Measurements from ENCODE around the gene ICAM4. TPM values are rescaled to one million over a fixed set of nuclear protein-coding genes. Genes with fewer than 3 reads are reported as not detected.
A peak's percentile ranks its signal among the peaks of the same experiment; 100 is the strongest.
"Not testable (repeated sequence)": the region's sequence is repeated elsewhere in the genome, so short reads cannot be mapped to it uniquely, and the experiment has no call there.

Gene ICAM4
- polyA plus RNA-seq, 4 donors, result 0.54 to 2.1 (median 0.58) TPM; not detected in 1

DNA sequence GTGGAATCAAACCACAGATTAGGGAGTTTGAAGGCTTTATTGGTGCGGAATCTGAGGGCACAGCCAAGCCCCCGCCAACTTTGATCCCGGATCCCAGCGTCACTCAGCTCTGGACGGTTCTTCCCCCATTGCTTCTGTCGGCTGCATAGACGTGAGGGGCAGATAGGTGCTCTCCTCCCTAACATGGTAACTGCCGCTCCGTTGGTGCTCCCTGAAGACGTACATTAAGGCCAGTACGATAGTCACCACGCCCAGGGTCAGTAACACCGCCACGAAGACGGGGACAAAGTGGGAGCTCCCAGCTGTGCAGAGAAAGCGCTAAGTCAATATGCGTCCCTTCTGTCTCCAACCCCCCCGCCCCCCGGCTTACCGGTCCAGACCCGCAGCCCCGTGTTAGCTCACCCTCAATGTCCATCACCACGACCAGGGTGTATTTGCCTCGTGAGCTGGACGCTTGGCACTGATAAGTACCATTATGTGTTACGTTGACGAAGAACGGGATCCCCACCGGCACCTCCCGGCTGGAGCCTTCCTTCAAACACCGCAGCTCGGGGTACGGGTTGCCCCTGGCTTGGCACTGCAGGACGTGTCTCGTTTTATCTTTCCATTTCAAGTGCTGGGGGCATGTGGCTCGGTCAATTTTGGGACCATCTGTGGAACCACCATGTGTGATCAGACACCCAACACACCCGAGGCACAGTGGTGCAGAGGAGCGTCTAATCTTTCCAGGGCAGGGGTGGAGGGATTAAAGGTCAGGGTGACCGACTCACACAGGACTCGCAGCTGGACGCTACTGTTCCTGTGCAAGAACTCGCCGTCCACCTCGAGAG is 47.2 kb downstream of the ICAM4 start:
- H3K36me3 ChIP-seq (ENCODE audit: control insufficient read depth in 3 of 3, insufficient read depth in 2 of 3, low read depth in 1 of 3, low read length in 3 of 3), result peaks cover 6 to 24% (median 10%) of the 10 kb centered on the region in 3 donors
- peak; percentile 60 to 66 for DNase-seq
- H3K27ac ChIP-seq (ENCODE audit: low read depth in 1 of 3, low read length in 2 of 3), result peak overlapping the region; percentile 73 to 94 (median 85)
- WGBS, 3 donors, result 11 to 22% (median 19%) methylated on average over 44 of the region's 44 CpGs
- H3K27me3 ChIP-seq (ENCODE audit: control insufficient read depth in 3 of 3, insufficient read depth in 3 of 3, low read length in 3 of 3), result no peaks in the 10 kb centered on the region
- no peak for FAIRE-seq
- H3K4me1 ChIP-seq (ENCODE audit: control insufficient read depth in 3 of 3, insufficient read depth in 2 of 3, low read depth in 1 of 3, low read length in 2 of 3), result peaks cover 0 to 13% (median 0%) of the 10 kb centered on the region in 3 donors
- H3K4me3 ChIP-seq (ENCODE audit: low read depth in 1 of 3, low read length in 3 of 3), result peak overlapping the region; percentile 7 to 90 (median 85)
- H3K9me3 ChIP-seq (ENCODE audit: control insufficient read depth in 2 of 2, insufficient read depth in 1 of 2, low read depth in 1 of 2, low read length in 1 of 2), result no peaks in the 10 kb centered on the region

DNA sequence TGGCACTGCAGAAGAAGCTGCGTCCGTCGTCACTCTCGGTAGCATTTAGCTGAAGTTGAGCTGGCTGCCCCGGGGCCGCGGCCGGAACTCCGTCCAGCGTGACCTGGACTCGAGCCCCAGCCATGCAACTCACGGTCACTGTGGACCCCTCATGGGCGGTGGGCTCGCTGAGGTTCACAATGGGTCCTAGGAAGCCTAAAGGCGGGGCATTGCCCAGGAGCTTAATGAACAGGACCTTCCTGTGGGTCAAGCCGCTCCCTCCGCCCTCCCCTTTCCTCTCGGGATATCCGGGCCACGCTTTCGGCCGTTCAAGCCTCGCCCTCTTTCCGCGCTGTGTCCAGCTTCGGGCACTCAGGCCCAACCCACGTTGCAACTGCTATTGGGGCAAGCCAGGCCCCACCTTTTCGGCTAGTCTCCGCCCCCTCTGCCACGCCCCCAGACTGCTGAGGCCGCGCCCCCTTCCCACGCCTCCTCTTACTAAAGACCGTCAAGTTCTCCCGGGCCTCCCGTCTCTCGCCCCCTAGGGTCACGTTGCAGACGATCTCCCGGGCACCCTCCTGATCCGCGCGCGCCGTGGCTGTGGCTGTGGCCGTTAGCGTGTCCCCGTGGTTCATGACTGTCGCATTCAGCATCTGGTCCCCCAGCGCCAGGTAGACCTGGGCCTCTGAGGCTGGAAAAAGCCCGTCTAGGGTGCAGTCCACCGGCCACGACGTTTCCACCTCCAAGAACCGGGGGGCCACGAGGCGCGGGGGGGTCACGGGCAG is 48.0 kb downstream of the ICAM4 start:
- peak overlapping the region in 2 of 3 donors; percentile 85 to 90 for H3K4me3 ChIP-seq (ENCODE audit: low read depth in 1 of 3, low read length in 3 of 3)
- H3K27me3 ChIP-seq (ENCODE audit: control insufficient read depth in 3 of 3, insufficient read depth in 3 of 3, low read length in 3 of 3), result no peaks in the 10 kb centered on the region
- DNase-seq (peak; percentile 94 to 96), FAIRE-seq (no peak)
- H3K9me3 ChIP-seq (ENCODE audit: control insufficient read depth in 2 of 2, insufficient read depth in 1 of 2, low read depth in 1 of 2, low read length in 1 of 2), result no peaks in the 10 kb centered on the region
- peak overlapping the region; percentile 20 to 85 (median 73) for H3K27ac ChIP-seq (ENCODE audit: low read depth in 1 of 3, low read length in 2 of 3)
- peaks cover 0 to 13% (median 0%) of the 10 kb centered on the region in 3 donors for H3K4me1 ChIP-seq (ENCODE audit: control insufficient read depth in 3 of 3, insufficient read depth in 2 of 3, low read depth in 1 of 3, low read length in 2 of 3)
- 18 to 27% (median 19%) methylated on average over 56 to 59 of the region's 59 CpGs for WGBS, 3 donors
- H3K36me3 ChIP-seq (ENCODE audit: control insufficient read depth in 3 of 3, insufficient read depth in 2 of 3, low read depth in 1 of 3, low read length in 3 of 3), result peaks cover 0 to 16% (median 6%) of the 10 kb centered on the region in 3 donors

DNA sequence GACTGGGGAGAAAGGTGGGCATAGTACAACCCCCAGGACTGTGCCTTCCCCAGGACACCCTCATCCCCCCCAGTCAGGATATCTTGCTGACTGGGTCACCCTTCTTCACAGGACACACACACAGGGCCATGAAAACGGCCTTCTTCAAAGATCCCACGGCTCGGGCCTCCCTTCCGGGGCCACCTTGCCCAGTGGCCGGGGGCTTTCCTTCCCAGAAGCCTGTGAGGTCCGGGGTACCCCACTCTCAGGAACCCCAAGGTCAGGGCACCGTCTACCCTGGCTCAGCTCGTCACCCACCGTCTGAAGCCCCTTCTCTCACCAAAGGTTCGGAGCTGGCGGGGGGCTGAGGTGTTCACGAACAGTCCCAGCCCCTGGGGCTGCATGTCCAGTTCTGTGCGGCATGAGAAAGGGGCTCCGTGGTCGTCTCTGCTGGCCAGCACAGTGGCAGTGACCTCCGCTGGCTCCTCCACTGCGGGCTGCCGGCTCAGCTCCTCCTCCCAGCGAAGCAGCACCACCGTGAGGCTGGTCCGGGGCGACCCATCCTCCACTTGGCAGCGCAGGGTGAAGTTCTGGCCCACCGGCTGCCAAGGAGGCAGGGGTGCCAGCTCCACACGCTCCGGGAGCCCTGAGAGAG is 48.7 kb downstream of the ICAM4 start:
- H3K36me3 ChIP-seq (ENCODE audit: control insufficient read depth in 3 of 3, insufficient read depth in 2 of 3, low read depth in 1 of 3, low read length in 3 of 3), result peaks cover 0 to 9% (median under 1%) of the 10 kb centered on the region in 3 donors
- H3K27me3 ChIP-seq (ENCODE audit: control insufficient read depth in 3 of 3, insufficient read depth in 3 of 3, low read length in 3 of 3), result no peaks in the 10 kb centered on the region
- H3K9me3 ChIP-seq (ENCODE audit: control insufficient read depth in 2 of 2, insufficient read depth in 1 of 2, low read depth in 1 of 2, low read length in 1 of 2), result no peaks in the 10 kb centered on the region
- peak overlapping the region in 2 of 3 donors; percentile 85 to 90 for H3K4me3 ChIP-seq (ENCODE audit: low read depth in 1 of 3, low read length in 3 of 3)
- H3K27ac ChIP-seq (ENCODE audit: low read depth in 1 of 3, low read length in 2 of 3), result peak overlapping the region in 1 of 3 donors; percentile 15
- peaks cover 0 to 13% (median 0%) of the 10 kb centered on the region in 3 donors for H3K4me1 ChIP-seq (ENCODE audit: control insufficient read depth in 3 of 3, insufficient read depth in 2 of 3, low read depth in 1 of 3, low read length in 2 of 3)
- 60 to 76% (median 72%) methylated on average over 21 to 26 of the region's 26 CpGs for WGBS, 3 donors
- FAIRE-seq (no peak), DNase-seq (no peak)

DNA sequence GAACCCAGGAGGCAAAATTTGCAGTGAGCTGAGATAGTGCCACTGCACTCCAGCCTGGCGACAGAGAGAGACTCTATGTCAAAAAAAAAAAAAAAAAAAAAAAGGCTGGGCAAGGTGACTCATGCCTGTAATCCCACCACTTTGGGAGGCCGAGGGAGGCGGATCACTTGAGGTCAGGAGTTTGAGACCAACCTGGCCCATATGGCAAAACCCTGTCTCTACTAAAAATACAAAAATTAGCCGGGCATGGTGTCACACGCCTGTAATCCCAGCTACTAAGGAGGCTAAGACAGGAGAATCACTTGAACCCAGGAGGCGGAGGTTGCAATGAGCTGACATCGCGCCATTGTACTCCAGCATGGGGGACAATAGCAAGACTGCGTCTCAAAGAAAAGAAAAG is 50.0 kb downstream of the ICAM4 start:
- not testable (repeated sequence) for FAIRE-seq; H3K4me1 ChIP-seq (ENCODE audit: control insufficient read depth in 3 of 3, insufficient read depth in 2 of 3, low read depth in 1 of 3, low read length in 2 of 3); H3K27me3 ChIP-seq (ENCODE audit: control insufficient read depth in 3 of 3, insufficient read depth in 3 of 3, low read length in 3 of 3); DNase-seq; H3K36me3 ChIP-seq (ENCODE audit: control insufficient read depth in 3 of 3, insufficient read depth in 2 of 3, low read depth in 1 of 3, low read length in 3 of 3); H3K27ac ChIP-seq (ENCODE audit: low read depth in 1 of 3, low read length in 2 of 3); H3K9me3 ChIP-seq (ENCODE audit: control insufficient read depth in 2 of 2, insufficient read depth in 1 of 2, low read depth in 1 of 2, low read length in 1 of 2); H3K4me3 ChIP-seq (ENCODE audit: low read depth in 1 of 3, low read length in 3 of 3)
- 92 to 94% (median 94%) methylated on average over 9 of the region's 9 CpGs for WGBS, 3 donors

Other genes starting within 250 kb of the ICAM4 start
- gene SHFL, start 200.6 kb upstream of the ICAM4 start, polyA plus RNA-seq, result 10 to 100 TPM; 32.5 to 60.8 (median 37.0) TPM
- gene ANGPTL6, start 184.3 kb upstream of the ICAM4 start, polyA plus RNA-seq, result 1 to 10 TPM in 1 of 4 donors, under 1 TPM in 3; 0.45 to 8.7 (median 0.63) TPM
- gene PPAN, start 180.6 kb upstream of the ICAM4 start, polyA plus RNA-seq, result 10 to 100 TPM; 26.2 to 48.3 (median 35.3) TPM
- 10 to 100 TPM in 2 of 4 donors, 1 to 10 TPM in 2; 3.8 to 14.6 (median 9.9) TPM for gene P2RY11, start 175.3 kb upstream of the ICAM4 start, polyA plus RNA-seq
- gene EIF3G, start 167.1 kb upstream of the ICAM4 start, polyA plus RNA-seq, result 100 to 1,000 TPM; 138 to 218 (median 213) TPM
- 10 to 100 TPM in 3 of 4 donors, 1 to 10 TPM in 1; 10.0 to 44.8 (median 22.9) TPM for gene DNMT1, start 92.0 kb upstream of the ICAM4 start, polyA plus RNA-seq
- gene S1PR2, start 55.6 kb upstream of the ICAM4 start, polyA plus RNA-seq, result 1 to 10 TPM in 2 of 4 donors, under 1 TPM in 1, not detected in 1; 0.81 to 4.3 (median 3.2) TPM
- 10 to 100 TPM; 35.0 to 85.8 (median 48.0) TPM for gene MRPL4, start 34.7 kb upstream of the ICAM4 start, polyA plus RNA-seq
- 10 to 100 TPM in 2 of 4 donors, 1 to 10 TPM in 2; 1.6 to 18.2 (median 11.5) TPM for gene ICAM1, start 15.8 kb upstream of the ICAM4 start, polyA plus RNA-seq
- gene ICAM5, start 3.0 kb downstream of the ICAM4 start, polyA plus RNA-seq, result under 1 TPM in 3 of 4 donors, not detected in 1; 0.10 to 0.54 (median 0.52) TPM
- gene ZGLP1, start 22.9 kb downstream of the ICAM4 start, polyA plus RNA-seq, result 1 to 10 TPM; 5.8 to 9.5 (median 7.7) TPM
- gene FDX2, start 29.1 kb downstream of the ICAM4 start, polyA plus RNA-seq, result 10 to 100 TPM; 15.1 to 22.9 (median 18.0) TPM
- 10 to 100 TPM; 14.1 to 50.0 (median 21.1) TPM for gene RAVER1, start 46.6 kb downstream of the ICAM4 start, polyA plus RNA-seq
- gene ICAM3, start 52.7 kb downstream of the ICAM4 start, polyA plus RNA-seq, result 10 to 100 TPM in 3 of 4 donors, 1 to 10 TPM in 1; 8.3 to 23.8 (median 16.0) TPM
- gene TYK2, start 93.6 kb downstream of the ICAM4 start, polyA plus RNA-seq, result 100 to 1,000 TPM in 3 of 4 donors, 10 to 100 TPM in 1; 81.8 to 162 (median 124) TPM
- 100 to 1,000 TPM; 128 to 202 (median 147) TPM for gene CDC37, start 116.6 kb downstream of the ICAM4 start, polyA plus RNA-seq
- 1 to 10 TPM in 3 of 4 donors, under 1 TPM in 1; 0.67 to 3.5 (median 2.0) TPM for gene PDE4A, start 133.6 kb downstream of the ICAM4 start, polyA plus RNA-seq
- gene KEAP1, start 216.4 kb downstream of the ICAM4 start, polyA plus RNA-seq, result 10 to 100 TPM; 35.1 to 73.8 (median 56.4) TPM
- gene S1PR5, start 230.5 kb downstream of the ICAM4 start, polyA plus RNA-seq, result under 1 TPM in 2 of 4 donors, not detected in 2; 0.09 to 0.89 TPM

Data from small intestine (tissue), 7 donors.